ENCODE results near the gene HIGD2B.
"Not testable (repeated sequence)": the region's sequence is repeated elsewhere in the genome, so short reads cannot be mapped to it uniquely, and the experiment has no call there.

HIGD2B gene

DNA sequence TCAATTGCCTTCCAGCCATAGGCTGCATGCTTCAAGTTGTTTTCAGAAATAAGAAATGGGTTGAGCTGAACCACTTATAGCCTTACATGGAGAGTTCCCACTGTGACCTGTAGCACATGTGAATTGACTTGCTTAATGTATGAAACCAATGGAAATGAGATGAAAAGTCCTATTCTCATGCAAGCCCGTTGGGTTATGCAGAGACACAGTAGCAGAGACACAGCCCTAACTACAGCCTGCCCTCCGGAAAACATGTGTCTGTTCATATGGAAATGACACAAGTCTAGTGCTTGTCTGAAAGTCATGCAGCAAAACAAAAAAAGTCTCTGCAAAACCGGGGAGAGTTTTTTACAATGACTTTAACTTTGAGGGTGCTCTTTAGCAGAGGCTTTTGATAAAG is 14.5 kb downstream of the HIGD2B start:
- no peak for DNase-seq

DNA sequence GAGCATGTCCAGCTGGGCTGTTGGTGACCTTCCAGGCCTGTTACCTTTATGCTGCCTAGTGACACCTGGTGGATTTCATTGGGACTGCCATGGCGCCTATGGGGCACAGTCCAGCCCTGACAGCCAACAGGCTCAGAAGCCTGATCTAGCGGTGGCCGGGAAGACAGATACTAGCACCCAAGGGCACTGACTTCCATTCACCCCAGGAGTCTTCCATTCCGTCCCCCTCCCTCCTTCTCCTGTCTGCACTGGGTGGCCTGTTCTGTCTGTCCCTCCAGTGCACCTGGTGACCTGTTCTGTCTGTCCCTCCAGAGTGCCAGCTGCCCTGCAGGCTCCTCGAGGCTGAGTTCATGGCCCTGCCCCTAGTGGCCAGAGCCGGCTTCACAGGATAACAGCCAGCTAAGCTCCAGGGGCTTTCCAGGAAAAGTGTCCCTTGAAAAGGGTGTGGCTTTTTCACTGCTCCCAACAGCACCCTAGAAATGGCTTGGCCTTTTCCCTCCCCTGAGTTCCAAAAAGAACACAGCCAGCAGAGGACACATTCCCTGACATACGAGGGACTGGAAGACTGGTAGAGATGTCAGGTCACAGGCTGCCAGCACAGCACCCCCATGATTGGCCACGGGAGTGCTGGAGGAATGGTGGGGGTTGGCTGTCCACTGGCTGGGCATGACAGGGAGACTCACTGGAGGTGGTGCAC is 15.2 kb downstream of the HIGD2B start:
- peak; percentile 65 for DNase-seq

DNA sequence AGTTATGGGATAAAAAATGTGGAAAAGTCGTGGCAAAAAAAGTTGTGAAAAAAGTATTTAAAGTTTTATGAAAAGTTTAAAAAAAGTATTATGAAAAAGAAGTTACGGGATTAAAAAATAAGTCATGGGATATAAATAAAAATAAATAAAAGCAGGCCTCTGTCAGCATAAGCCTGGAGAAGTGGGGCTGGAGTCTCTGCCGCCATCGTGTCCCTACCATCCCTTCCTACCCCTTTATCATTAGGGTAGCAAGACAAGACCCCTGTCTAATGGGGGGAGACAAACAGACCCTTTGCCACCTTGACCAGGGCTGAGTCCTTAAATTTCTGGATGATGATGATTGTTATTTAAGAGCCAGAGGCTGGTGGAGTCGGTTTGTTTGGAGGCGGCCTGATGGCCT is 16.2 kb downstream of the HIGD2B start:
- DNase-seq, result not testable (repeated sequence)

DNA sequence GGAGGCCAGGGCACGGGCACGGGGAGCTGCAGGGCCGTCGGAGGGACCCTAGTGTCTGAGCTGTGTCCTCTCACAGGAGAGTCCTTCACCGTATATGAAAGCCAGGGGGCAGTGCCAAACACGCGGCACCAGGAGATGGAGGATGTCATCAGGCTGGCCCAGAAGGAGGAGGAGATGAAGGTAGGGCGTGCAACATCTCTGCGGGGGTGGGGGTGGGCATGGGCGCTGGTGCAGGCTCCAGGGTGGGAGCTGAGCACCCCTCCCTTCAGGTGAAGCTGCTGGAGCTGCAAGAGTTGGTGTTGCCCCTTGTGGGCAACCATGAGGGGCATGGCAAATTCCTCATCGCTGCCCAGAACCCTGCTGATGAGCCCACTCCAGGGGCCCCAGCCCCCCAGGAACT is 20.3 kb downstream of the HIGD2B start:
- not testable (repeated sequence) for DNase-seq

DNA sequence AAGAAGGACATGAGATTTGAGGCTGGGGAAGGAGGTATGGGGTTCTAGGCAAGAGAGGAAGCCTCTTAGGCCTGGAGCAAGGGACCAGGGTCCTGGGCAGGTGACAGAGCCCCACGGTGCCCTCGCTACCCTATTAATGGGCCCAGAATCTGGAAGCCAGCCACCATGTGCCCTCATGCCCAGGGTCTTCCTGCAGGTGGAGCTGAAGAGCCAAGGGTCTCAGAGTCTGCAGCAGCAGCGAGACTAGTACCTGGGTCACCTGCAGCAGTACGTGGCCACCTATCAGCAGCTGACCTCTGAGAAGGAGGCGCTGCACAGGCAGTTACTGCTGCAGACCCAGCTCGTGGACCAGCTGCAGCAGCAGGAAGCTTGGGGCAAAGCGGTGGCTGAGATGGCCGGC is 22.1 kb downstream of the HIGD2B start:
- DNase-seq, result not testable (repeated sequence)

DNA sequence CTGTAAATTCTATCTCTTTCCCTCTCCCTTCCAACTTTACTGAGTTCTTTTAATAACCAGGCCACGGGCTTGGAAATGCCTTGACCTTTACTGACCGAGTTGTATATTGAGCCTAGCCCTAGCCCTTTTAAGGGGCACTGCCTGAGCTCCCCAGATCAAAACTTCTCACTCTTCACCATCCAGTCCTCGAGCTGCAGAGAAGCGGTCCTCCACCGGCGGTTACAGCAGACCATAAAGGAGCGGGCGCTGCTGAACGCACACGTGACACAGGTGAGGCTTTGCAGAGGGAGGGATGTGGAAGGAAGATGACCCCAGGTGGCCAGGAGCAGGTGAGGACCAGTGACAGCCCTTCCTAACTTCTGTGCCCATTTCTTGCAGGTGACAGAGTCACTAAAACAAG is 24.9 kb downstream of the HIGD2B start:
- not testable (repeated sequence) for DNase-seq

DNA sequence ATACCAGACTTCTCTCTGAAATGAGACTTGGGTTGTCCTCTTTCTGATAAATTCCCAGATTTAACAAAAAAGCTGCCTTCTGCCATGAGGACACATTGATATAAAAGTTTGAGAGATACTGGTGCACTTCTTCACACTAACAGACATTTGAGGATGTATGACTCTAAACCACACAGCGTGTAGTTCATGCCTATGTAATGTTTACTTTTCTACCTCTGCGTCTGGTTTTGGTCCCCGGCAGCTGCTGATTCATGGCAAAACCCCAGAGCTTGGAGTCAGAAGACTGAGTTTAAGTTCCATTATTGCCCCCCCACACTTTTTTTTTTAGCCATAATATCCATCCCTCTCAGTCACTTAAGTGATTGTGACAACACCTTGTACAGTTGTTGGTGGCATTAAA is 30.0 kb downstream of the HIGD2B start:
- not testable (repeated sequence) for DNase-seq

DNA sequence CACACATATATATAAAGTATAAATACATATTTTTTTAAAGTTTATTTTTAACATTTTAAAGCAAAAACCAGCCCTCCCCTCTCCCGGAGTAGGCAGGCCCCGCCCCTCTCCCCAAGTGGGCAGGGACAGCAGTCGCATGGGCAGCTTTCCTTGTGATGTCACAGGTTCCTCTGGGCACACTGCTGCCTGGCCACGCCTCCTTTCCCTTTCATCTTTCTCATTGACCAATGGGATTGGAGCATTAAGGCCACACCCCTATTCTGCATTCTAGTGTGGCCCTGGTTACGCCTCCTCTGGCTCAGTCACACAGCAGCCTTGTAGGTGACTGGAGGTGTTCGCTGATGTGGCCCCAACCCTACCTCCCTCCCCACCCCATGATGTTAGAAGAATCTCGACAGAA is 31.6 kb downstream of the HIGD2B start, which contains the start of gene GOLGA6B:
TSS of gene GOLGA6B (plus strand) at position 301 of the 400 bp plus-strand sequence. CDS start at position 342, 41 bp downstream.
- DNase-seq, result not testable (repeated sequence)

DNA sequence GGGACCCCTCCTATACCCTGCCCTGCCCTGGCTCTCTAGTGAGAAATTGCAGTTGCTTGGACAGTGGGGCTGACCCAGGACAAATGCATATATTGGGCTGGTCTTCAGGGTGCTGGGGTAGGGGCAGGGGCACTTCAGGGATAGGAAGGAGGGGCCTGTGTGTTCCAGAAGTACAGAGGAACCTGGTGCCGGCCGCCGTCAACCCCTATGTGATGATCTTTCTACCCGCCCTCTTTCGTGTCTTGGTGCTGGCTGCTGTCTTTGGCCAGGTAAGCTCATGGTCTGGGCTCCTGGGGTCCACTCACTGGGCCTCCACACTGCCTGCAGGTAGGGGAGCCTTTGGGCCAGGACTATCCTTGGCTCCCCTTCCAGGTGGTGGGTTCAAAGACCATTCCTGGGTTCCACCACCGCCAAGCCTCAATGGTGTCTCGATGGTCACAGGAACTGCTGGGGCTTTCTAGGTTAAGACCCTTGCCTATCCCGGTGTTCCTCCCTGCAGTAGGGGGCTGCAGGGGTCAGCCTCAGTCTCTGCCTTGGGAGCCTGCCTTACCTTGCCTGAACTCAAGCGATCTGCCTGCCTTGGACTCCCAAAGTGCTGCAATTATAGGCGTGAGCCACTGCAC is 37.2 kb downstream of the HIGD2B start:
- not testable (repeated sequence) for DNase-seq

DNA sequence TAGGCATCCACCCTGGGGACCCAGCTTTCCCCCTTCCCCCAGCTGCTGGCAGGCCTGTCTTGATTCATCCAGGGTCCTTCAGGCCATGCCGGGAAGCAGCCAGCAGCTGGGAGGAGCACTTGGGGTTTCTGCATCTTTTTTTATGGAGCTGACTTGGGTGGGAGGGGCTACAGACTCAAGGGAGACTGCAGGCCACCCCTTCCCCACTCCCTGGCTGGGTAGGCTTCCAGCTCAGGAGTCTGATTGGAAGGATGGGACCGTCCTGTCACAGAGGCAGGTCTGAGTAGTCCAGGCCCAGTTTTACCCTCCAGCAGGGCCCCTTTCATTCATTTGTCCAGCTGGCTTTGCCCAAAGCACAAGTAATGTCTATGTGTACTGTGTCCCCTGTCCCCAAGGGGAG is 43.7 kb downstream of the HIGD2B start:
- DNase-seq, result not testable (repeated sequence)

DNA sequence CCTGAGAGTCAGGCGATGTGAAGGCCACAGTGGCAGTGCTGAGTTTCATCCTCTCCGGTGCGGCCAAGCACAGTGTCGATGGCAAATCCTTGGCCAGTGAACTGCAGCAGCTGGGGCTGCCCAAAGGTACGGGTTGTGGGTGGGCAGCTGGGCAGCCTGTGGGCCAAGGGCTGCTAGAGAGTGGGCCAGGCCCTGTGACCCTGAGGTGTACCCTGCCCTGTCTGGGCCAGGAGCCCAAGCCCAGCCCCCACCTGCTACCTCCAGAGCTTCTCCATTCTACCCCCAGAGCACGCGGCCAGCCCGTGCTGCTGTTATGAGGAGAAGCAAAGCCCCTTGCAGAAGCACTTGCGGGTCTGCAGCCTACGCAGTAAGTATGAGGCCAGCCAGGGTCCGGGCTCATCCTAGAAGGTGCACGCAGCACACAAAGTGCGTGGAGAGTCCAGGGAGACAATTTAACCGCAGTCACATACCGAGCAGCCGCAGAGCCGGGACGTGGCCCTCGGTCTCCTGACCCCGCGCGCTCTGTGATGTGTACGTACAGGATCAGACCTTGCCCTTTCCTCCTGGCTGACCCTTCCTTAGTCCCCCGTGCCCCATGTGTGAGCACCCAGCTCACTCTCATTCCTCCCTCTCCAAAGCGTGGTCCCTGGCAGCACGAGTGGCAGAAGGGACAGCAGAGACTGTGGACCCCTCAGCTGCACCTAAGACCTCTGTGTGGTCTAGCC is 46.1 kb downstream of the HIGD2B start:
- DNase-seq, result not testable (repeated sequence)

DNA sequence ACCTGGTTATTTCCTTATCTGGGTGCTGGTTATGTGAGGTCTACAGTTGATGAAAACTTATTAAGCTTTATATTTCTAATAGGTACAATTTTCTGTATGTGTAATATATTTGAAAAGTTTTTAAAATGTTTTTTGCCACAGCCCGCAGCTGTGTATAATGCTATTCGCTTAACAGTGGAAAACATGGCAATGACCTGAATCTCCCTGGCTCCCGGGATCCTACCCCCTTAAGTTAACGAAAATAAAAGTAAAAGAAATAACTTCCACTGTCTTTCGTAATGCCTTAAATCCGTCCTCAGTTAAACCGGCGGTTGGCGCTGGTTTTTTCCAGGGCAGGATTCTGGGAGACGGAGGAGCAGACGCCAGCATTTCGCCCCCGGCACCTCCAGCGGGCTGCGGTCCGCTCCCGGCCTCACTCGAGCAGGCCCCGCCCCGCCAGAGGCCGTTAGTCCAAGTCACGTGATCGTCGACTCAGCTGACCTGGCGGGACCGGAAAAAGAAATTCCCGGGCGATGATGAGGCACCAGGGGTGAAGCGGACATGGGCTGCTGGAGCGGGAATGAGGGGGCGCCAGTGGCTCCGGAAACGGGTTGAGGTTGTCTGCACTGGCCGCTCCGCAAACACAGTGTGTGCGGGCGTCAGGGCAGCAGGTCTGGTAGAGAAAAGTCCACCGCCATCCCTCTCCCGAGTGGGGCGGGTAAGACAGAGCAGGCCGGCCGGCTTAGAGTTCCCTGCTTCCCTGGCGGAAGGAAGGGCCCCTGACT is 49.3 kb downstream of the HIGD2B start:
- DNase-seq, result peak; percentile 49

DNA sequence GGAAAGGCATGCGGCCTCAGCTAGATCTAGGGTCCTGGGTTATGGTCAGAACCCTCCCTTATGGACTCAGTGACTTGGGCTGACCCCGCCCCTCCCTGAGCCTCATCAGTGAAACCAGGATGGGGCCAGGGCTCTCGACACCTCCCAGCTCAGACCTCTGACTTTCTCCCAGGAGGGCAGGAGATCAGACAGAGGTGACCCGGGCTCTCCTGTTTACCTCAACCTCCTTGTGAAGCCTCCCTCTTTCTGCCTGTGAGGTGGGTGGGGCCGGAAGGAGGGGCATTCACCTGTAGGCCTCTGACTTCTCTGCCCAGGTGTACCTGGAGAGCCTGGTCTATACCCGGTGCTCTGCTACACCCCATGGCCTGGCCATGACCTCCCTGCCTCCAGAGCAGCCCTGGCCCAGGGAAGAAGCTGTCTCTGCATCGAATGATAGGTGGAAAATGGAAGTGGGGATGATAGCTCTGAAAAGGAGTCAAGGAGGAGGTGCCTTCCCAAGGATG is 56.9 kb downstream of the HIGD2B start:
- DNase-seq, result not testable (repeated sequence)

DNA sequence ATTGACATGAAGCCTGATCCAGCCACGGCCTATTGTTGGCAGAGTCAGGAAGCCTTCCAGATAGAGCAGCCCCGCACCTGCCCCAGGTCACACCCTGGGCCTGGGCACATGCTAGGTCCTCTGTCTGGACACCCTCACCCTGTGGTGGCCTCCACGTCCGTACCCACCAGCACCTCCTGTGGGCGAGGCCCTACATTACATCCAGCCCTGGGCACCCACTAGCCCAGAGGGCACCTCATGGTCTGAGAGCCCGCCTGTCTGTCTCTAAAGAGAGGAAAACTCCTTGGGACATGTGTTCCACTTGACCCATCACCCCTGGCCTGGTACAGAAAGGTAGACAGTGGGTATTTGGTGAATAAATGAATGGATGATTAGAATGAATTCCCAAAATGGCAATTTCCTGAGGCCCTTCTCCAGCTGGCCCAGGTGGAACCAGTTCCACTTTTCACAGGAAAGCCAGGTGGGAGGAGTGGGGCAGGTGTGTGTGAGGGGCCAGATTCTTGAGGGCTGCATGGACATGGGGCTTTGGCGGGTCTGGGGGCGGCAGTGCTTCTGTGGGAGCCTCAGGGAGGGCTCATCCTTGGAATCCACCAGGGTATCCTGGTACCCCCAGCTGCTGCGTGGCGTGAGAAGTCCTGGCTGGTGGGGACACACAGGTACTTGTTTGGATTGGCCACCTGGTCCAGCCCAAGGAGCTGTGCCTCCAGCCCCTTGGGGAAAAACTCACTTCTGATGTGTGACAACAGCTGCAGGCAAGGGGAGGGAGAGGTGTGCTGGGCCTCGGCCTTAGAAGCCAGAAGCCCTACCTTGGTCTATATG is 57.5 kb downstream of the HIGD2B start:
- DNase-seq, result not testable (repeated sequence)

DNA sequence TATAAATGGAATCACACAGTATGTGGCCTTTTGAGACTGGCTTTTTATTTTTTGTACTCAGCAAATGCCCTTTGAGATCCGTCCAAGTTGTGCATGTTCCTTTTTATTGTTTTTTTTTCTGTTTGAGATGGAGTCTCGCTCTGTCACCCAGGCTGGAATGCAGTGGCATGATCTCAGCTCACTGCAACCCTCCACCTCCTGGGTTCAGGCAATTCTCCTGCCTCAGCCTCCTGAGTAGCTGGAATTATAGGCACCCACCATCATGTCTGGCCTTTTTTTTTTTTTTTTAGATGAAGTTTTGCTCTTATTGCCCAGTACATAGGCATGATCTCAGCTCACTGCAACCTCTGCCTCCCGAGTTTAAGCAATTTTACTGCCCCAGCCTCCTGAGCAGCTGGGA is 59.8 kb downstream of the HIGD2B start:
- DNase-seq, result not testable (repeated sequence)
